ENCODE measurements around the gene FAM168A.

Gene FAM168A

DNA sequence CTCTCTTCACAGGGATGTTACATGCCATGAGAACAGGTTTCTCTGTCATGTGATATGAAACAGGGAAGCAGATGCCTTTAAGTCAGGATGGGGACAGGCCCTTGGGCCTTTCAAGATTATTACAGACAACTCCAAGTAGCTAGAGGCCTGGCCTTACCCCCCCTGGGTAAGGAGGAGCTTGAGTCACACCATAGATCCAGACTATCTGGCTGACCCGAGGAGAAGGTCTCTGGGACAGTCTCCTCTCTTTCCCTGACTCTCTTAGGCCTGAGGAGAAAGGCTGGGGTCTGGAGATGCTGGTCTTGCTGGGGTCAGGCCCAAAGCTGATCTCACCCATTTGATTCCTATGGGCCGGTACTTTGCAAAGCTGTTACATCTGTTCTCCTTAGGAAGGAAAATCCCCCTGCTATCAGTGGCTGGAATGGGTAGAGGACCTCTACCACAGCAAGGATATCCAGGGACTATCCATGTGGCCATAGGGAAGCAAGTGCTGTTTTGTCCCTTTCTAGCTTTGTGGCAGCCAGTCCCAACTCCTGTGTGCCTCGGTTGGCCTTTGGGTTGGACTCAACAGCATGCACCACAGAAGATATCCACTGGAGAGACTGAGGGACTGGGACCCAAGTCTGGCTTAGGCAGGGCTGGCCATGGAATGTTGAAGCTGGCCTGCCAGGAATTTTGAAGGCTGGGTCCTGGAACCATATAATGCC, 196.5 kb downstream of the FAM168A start:
- no peak for DNase-seq (ENCODE audit: low read depth)

DNA sequence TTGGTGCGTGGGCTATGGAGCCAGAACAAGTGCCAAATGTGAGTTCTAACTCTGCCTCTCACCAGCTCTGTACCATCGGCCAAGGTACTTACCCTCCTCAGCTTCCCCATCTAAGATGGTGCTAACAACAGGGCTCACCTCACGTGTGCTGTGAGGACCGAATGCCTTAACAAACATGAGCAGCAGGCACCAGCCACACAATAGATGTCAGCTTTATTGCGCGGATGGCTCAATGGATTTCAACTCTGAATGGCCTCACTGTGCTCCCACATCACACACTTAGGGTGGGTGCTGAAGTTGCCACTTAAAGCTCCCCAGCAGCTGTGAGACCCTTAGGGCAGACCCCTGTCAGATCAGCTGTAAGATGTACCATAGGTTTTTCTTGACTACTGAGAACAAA, 197.6 kb downstream of the FAM168A start:
- DNase-seq (ENCODE audit: low read depth), result no peak

GRCh38 chr11:73399636-73400035, 198.3 kb downstream of the FAM168A start:
- DNase-seq (ENCODE audit: low read depth), result no peak

GRCh38 chr11:73399159-73399590, 198.7 kb downstream of the FAM168A start:
- no peak for DNase-seq (ENCODE audit: low read depth)

GRCh38 chr11:73398721-73399120, 199.2 kb downstream of the FAM168A start:
- no peak for DNase-seq (ENCODE audit: low read depth)

DNA sequence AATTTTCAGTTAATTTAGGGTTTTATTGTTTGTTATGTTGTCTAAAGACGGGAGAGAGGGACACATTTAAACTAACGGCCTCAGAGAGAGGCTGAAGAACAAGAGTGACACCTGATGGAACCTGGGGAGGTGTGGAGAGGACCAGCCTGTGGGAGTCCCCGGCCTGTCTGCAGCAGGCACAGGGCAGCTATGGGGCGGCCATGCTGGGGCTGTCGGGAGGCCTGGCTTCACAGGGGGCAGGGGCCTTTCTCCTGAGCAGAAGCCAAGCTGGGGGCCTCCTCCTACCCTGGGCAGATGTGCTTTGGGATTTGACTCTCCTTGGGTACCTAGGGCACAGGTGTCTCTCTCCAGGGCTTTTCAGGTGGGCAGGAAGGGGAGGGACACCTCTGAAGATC, 199.8 kb downstream of the FAM168A start:
- no peak for DNase-seq (ENCODE audit: low read depth)

- DNase-seq (ENCODE audit: low read depth), result no peak
Measured at GRCh38 chr11:73397468-73398131, 200.3 kb downstream of the FAM168A start.

DNA sequence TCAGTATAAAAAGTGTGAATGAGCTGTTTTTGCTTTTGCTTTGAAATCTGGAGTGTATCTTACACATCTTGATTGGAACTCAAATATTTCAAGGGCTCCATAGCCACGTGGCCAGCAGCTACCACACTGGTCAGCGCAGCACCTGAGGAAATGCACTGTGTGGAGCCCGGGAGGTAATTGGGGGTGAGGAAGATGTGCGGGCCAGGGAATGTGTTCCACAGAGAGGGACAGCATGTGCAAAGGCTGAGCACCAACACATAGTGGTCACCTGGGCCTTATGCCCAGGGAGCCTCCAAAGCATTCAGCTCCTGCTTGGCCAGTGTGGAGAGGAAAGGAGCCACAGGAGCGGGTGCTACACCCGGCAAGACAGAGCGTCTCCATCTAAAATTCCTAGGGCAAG, 200.9 kb downstream of the FAM168A start:
- DNase-seq (ENCODE audit: low read depth), result no peak

- no peak for DNase-seq (ENCODE audit: low read depth)
Measured at GRCh38 chr11:73396251-73396930, 201.5 kb downstream of the FAM168A start.

GRCh38 chr11:73395297-73396208, 202.4 kb downstream of the FAM168A start:
- DNase-seq (ENCODE audit: low read depth), result no peak

- no peak for DNase-seq (ENCODE audit: low read depth)
Measured at GRCh38 chr11:73394416-73395296, 203.3 kb downstream of the FAM168A start.

DNA sequence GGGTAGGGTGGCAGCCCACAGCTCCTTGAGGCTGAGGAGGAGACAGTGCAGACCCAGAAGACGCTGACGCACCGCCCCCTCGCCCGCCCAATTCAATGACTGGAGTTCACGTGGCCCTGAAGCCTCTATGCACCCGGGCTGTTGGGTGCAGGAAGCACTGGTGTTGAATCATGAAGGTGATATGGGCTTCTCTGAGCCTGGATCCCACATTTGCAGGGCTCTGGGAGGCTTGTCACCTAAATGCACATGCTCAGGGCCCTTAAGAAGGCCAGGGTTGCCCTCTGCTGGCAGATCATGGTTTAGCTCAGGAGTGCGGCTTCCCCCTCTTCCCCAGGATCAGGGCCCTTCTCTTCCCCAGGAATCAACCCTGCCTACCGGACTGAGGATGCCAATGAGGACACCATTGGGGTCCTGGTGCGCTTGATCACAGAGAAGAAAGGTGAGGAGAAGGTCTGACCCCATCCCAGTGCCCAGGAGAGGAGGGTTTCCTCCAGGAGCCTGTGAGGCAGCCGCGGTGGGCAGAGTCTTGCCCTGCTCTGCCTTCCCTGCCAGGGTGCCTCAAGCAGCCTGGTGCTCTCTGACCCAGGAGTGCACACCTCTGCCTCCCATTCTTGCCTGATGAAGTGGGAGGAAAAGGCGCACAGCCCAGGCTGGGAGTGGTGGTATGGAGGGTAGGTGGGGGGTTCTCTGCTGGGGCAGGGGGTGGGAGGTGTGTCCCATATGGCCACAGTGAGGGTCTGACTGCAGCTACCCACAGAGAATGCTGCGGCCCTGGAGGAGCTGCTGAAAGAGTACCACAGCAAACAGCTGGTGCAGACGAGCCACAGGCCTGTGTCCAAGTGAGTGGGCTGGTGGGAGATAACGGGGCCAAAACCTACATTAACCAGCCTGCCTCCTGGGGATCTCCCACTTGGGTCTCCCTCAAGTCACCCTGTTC, 204.2 kb downstream of the FAM168A start:
- peak; percentile 33 for DNase-seq (ENCODE audit: low read depth)

DNA sequence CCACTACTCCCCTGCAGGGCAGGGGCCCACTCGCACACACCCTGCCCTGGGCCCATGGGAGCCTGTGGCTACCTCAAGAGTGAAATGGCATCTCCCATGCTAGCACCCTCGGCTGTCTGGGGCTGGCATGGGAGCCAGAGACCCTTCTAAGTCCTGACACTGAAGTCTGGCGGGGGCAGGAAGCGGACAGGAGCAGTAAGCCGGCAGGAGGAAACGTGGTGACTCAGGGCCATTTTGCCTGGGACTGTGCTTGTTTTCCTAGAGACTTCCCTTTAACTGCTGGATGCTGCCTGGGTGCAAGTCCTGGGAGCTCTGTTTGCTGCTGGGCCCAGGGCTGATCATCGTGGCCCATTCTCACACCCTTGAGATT, 204.9 kb downstream of the FAM168A start:
- no peak for DNase-seq (ENCODE audit: low read depth)

DNA sequence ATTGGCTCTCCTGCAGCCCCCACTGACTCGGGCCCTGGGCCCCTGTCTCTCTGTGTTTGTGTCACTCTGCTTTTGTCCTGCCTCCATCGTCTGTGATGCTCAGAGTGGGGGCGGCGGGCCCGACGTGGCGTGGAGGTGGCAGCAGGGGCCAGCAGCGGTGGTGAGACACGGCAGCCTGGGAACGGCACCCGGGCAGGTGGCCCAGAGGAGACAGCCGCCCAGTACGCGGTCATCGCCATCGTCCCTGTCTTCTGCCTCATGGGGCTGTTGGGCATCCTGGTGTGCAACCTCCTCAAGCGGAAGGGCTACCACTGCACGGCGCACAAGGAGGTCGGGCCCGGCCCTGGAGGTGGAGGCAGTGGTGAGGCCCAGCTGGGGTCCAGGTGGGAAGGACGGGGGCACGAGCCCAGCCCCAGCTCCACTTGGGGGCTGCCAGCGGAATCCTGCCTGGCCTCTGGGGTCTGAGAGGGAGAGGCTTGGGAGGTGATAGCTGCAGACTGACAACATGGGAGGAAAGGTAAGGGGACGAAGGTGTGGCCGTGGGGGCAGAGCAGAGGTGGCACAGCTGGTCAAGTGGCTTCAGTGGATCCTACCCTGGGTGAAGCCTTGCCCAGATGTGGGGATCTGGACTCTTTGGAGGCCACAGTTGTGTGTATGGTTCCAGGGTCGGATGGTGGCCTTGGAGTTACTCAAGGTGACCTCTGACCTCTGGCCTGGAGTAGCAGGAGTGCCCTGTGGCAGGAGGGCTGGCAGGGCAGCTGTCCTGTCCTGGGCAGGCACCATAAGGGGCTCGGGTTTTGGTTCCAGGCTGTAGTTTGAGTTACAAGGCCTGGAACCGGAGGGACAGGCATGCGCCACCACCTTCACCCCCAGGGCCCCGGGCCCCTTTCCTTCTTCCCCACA, 205.6 kb downstream of the FAM168A start:
- no peak for DNase-seq (ENCODE audit: low read depth)

DNA sequence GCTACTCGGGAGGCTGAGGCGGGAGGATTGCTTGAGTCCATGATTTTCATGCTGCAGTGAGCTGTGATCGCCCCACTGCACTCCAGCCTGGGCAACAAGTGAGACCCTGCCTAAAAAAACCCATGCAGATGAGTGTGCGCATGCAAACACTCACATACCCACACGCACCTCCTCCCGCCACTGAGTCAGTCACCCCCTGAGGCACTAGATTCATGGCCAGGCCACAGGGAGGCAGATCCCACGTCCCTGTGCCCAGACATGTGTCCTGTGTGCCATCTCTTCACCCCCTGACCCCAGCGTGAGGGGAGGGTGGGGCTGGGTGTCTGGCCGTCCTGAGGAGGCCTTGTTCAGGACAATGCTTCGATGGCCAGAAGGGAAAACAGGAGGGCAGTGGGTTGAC, 206.2 kb downstream of the FAM168A start:
- no peak for DNase-seq (ENCODE audit: low read depth)

GRCh38 chr11:73390601-73391565, 207.0 kb downstream of the FAM168A start:
- DNase-seq (ENCODE audit: low read depth), result no peak

DNA sequence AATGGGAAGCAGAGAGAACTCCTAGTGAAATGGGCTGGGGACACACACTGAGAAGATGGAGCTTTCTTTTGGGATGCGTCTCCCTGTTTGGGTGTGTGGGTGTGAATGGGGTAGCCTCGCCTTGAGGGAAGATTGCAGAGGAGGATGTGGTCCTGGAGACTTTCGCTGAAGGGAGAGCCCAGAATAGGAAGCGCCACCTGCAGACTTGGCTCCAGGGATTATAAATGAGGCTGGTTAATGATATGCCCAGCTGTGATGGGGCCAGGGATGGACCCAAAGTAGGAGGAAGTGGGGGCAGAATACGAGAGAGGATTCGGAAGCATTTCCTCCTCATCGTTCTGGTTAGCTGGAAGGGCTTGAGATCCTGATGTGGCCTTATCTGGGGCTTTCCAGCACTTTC, 208.0 kb downstream of the FAM168A start:
- no peak for DNase-seq (ENCODE audit: low read depth)

DNA sequence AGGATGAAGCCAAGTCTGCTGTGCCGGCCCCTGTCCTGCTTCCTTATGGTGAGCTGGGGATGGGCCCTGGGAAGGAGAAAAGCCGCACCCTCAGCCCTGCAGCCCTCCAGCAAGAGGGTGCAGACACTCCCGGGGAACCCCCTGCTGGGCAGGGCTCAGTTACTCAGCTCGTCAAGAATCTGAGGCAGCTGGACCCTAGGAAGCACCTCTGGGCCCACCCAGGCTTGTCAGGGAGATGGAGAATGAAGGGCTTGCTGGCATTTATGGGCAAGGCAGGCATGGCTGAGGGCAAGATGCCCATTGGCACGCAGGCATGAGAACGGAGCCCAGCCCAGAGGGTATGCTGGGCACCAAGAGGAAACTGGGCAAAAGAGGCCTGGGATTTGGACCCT, 208.8 kb downstream of the FAM168A start:
- DNase-seq (ENCODE audit: low read depth), result no peak
